Smooth muscle cell of the brain vasculature (primary cell): ENCODE data around the gene CIDEC.

Experiments used
- DNase-seq: peaks from one replicate; pipeline ENCODE4 v3.0.0-alpha.2; 2012; ENCODE audit warnings: low read depth, low spot score

Gene CIDEC

GRCh38 chr3:9879830-9880549 lies at the start of gene CIDEC:
Gene CIDEC (minus strand): TSS chr3:9880253. CDS start chr3:9878486, 1,767 bp downstream.
- no peak for DNase-seq

DNA sequence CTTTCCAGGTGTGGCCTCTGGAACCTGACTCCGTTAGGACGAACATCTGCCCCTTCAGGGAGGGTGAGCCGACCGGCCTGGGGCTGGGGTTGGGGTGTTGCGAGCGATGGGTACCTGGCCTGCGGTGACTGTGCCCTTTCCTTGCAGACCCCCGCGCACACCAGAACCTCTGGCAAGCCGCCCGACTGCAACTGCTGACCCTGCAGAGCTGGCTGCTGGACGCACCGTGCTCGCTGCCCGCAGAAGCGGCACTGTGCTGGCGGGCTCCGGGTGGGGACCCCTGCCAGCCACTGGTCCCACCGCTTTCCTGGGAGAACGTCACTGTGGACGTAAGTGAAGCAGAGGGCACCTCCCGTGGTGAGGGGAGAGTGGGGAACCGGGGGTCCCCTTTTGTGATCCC lies 48.1 kb upstream of the CIDEC start:
- DNase-seq = no peak

DNA sequence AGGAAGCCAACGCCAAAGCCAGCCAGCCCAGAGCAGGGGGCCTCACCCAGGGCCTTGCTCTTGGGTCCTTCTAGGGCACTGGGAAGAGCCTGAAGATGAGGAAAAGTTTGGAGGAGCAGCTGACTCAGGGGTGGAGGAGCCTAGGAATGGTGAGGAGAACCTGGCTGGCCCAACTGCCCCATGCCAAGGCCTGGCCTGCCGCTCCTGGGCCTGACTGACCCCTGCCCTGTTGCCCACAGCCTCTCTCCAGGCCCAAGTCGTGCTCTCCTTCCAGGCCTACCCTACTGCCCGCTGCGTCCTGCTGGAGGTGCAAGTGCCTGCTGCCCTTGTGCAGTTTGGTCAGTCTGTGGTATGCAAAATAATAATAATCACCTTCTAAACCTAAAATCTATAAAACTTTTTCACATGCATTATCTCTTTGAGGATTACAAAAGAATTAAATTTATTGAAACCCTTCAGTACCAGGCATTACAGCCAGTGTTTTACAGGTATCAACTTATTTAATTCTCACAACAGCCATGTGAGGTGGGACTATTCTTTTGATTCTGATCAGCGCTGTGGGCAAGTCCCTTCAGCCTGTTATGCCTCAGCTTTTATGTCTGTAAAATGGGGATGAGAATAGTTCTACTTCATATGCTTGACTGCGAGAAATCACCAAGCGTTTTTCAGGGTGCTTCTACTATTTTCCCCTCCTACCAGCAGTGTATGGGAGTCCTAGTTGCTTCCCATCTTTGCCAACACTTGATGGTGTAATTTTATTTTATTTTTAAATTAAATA lies 38.4 kb upstream of the CIDEC start:
- no peak for DNase-seq

DNA sequence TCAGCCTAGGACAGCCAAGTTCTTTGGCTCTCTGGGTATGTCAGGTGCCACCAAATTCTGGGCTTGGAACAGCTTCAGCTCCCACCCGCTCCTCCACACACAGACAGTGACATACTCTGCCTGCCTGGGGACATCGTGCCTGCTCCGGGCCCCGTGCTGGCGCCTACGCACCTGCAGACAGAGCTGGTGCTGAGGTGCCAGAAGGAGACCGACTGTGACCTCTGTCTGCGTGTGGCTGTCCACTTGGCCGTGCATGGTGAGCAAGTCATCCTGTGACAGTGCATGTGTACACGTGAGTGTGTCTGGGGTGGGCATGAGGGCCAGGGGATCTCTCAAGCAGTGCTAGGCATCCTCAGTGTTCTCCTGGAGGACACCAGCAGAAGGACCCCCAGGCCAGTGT lies 37.8 kb upstream of the CIDEC start:
- DNase-seq = no peak

DNA sequence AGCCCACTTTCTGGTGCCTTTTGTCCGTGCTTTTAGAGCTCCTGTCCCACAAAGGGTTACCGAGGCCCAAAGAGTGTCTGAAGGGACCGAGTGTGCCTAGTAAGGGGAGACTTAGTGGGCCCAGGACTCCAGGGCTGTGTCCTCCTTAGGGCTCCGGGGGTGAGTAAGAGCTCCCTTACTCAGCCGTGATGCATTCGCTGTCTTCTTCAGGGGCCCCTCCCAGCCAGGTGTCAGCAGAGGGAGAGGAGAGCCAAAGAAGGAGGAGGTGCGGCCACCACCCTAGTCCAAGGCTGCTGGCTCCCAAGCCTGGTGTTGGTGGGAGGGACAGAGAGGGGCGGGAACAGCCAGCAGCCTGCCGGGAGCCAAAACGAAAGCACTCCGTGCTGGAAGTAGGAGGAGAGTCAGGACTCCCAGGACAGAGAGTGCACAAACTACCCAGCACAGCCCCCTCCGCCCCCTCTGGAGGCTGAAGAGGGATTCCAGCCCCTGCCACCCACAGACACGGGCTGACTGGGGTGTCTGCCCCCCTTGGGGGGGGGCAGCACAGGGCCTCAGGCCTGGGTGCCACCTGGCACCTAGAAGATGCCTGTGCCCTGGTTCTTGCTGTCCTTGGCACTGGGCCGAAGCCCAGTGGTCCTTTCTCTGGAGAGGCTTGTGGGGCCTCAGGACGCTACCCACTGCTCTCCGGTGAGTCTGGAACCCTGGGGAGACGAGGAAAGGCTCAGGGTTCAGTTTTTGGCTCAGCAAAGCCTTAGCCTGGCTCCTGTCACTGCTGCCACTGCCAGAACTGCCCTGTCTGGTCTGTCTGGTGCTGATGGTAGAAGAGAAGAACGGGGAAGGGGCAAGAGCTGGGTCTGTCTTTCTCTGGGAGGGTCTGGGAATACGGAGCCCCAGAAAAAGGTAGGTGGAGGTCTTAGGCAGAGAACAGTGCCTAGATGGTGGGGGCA lies 37.0 kb upstream of the CIDEC start, which contains the start of gene IL17RC:
IL17RC (plus strand) TSS at position 365 of the 947 bp plus-strand sequence; CDS start at position 583, 218 bp downstream.
- DNase-seq = peak; percentile 65

DNA sequence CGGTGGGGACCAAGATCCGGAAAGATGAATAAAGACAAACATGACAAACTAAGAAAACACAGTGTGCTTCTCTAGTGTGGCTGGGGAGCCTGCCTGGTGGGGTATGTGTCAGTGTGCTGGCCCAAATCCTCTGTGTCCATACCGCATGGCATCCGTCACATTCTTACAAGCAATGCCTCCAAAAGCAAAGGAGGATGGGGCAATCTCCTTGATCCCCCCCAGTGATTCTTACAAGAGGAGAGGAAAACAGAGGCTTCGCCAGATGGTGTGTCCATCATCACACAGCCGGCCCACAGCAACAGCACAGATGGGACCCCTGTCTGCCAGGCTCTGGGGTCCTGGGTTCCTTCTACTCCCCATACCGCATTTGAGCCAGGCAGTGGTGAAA lies 36.3 kb upstream of the CIDEC start:
- DNase-seq = no peak

GRCh38 chr3:9915254-9916141 lies 35.4 kb upstream of the CIDEC start:
- DNase-seq = no peak

GRCh38 chr3:9914559-9915253 lies 34.7 kb upstream of the CIDEC start:
- DNase-seq = no peak

DNA sequence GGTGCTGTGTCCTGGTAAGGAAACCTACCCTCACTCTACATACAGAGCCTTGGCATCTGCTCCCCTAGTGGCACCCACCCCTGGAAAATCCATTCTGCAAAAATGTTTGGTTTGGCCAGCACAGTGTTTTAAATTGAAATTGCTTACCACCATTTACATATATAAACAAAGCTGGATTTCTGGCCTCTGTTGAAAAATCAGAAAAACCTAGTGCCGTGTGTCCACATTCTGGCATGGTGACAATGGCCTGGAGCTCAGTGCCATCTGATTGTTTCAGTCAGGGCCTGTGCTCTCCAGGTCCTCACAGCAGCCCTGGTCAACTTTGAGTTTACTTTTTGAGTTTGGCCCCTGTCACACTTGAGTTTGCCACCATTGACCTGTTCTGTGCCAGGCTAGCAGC lies 34.0 kb upstream of the CIDEC start:
- DNase-seq = no peak

DNA sequence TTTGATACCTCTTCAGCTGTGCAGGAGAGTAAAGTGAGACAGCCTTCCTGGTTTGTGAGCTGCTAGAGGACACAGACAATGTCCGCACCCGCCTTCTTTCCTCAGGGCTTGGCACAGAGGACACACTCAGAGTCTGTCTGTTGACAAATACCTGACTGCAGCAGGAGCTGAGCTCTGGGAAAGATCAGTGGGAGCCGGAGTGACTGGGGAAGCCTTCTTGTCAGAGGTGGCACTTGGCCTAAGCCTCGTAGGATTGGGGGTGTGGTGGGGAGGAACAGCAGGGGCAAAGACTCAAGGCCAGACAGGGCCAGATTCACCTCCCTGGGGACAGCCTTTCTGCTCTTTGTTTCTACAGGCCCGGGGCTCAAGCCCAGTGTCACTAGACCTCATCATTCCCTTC lies 33.5 kb upstream of the CIDEC start:
- DNase-seq = no peak

DNA sequence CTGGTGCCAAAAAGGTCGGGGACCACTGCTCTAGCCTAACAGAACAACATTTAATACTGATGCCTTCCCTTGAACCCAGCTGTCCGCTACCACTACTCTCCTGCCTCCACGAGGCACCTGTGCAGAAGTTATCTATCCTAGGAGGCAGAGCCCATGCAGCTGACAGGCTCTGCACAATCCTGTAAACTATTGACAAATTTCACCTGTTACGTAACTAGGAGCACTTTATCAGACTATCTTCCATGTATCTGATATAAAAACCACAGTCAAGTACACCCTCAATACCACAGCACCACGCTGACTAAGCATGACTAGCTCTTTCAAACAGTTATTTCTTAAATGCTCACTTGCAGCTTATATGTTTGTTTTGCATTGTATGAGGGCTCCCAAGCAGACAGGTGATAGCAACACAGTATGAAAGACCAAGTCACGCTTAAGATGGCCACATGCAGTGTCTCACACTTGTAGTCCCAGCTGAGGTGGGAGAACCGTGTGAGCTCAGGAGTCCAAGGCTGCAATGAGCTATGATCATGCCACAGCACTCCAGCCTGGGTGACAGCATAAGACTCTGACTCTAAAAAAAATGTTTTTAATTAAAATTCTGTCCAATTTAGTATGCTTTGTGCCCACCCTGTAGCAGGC lies 32.4 kb upstream of the CIDEC start:
- DNase-seq = no peak

DNA sequence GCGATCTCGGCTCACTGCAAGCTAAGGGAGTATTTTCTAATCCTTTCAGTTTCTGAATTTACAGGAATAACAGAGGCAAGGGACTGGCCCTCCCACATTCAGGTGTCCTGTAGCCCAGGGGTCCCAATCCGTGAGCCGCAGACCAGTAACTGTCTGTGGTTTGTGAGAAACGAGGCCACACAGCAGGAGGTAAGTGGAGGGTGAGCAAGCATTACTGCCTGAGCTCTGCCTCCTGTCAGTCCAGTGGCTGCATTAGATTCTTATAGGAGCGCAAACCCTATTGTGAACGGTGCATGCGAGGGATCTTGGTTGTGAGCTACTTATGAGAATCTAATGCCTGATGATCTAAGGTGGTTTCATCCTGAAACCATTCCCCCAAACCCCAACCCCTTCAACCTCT lies 31.8 kb upstream of the CIDEC start:
- no peak for DNase-seq

GRCh38 chr3:9909221-9910013 lies 29.4 kb upstream of the CIDEC start:
- DNase-seq = no peak

DNA sequence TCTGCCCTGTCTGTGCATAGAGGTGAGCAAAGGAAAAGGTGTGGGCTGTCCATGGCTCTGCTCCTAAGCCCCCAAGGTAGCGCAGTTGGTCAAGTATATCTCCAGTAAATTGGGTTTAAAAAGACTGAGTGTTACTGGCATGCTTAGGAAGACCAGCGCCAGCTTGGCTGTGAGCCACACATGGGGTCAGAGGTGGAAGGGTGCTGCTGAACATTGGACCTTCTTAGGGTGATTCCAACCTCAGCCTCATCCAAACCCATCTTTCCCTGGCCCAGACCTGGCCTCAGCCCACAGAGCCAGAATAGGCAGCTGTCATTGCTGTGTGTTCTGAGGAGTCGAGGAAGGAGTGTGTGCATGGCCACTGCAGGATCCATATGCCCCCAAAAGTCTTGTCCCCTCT lies 28.2 kb upstream of the CIDEC start:
- DNase-seq = no peak

GRCh38 chr3:9906480-9906879 lies 26.4 kb upstream of the CIDEC start:
- DNase-seq = no peak

GRCh38 chr3:9903904-9904303 lies 23.9 kb upstream of the CIDEC start:
- DNase-seq = no peak

GRCh38 chr3:9903238-9903624 lies 23.2 kb upstream of the CIDEC start:
- no peak for DNase-seq

DNA sequence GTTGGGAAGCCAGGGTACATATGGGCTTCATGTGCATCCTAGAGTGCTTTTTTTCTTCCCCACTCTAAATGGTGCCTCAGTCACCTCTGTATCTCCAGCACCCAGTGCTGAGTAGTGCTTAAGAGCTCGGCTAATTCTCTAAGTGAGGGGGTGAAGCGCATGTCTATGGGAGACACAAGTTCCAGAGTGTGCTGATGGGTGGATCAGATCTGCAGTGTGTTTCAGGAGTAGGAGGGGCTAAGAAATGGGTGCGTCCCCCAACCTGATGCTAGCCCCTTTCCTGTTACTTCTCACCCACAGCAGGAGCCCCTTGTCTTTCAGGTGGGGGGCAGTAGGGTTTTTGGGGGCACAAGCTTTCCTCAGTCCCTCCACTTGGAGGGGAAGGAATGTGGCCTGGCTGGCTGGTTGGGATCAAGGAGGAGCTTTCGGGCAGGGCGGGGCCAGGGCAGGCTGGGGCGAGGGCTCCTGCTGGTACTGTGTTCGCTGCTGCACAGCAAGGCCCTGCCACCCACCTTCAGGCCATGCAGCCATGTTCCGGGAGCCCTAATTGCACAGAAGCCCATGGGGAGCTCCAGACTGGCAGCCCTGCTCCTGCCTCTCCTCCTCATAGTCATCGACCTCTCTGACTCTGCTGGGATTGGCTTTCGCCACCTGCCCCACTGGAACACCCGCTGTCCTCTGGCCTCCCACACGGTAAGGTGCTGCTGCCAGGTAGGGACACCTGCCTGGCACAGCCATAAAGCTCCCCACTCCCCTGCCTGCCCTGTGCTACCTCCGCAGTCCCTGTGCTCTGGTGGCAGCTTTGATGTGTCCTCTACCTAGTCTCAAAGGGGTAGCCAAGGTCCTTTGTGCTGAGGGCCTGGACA lies 22.6 kb upstream of the CIDEC start, which contains the start of gene IL17RE:
IL17RE (plus strand) TSS at position 477 of the 866 bp plus-strand sequence; CDS start at position 562, 85 bp downstream.
- DNase-seq = no peak
